T1000 (cell line): ENCODE data around the gene THOC6.
"Not testable (repeated sequence)": the region's sequence is repeated elsewhere in the genome, so short reads cannot be mapped to it uniquely, and the experiment has no call there.

Experiments
- DNase-seq: peaks from one replicate; lab custom pipeline; 2025; ENCODE audit warnings: mixed read lengths; lab: John Stamatoyannopoulos, UW

Gene THOC6

DNA sequence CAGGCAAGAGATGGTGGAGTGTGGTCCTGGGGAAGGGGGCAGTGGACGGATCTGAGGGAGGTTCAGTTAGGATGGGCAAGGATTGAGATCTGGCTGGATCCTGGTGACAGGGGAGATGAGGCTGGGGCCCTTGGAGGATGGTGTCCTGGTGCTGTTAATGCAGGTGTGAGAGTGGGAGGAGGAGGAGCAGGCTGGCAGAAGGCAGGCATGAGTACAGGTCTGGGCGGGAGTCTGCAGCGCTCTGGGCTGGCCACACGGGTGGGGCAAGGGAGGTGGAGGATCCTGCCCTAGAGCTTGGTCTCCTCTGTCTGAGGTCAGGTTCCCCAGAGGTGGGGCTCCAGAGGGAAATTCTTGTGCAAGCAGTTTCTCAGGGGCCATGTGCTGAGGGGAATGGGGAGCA is 48.3 kb downstream of the THOC6 start:
- DNase-seq = not testable (repeated sequence)

DNA sequence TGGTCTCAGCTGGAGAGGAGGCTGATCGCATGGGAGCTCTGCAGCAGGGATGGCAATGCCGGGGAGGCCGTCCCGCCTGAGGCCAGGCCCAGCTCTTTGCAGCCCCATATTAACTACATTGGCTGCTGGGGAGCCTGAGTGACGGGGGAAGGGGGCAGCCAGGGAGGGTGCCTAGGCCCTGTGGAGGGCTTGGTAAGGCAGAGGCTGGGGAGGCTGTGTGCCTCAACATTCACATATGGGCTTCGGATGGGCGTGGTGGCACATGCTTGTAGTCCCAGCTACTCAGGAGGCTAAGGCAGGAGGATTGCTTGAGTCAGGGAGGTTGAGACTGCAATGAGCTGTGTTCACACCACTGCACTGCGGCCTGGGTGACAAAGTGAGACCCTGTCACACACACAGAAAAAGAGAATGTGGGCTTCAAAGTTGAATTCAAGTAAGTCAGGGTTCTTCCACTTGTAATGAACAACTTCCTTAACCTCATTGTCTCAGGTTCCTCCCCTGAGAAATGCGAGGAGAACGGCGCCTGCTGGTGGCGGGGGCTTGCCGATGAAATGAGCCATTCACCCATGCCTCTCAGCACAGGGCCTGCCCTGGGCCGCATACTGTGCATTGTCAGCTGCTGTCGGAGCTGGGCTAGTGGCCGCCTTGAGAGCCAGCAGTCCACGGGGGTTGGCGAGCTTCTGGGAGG is 48.9 kb downstream of the THOC6 start:
- DNase-seq = not testable (repeated sequence)

DNA sequence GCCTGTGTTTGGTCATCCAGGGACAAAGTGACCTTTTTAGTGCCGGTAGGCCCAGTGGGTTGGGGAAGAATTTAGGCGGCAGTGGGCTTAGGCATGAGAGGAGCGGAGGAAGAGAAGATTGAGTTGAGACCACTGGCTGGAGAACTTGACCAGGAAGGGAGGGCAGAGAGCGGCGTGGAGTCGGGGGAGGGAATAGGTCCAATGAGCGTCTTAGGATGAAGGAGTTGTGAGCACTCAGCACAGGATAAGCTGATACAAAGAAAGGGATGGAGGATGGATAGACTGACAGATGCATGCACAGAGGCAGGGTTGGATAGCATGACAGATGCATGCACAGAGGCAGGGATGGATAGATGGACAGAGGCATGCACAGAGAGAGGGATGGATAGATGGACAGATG is 49.6 kb downstream of the THOC6 start:
- DNase-seq = no peak

DNA sequence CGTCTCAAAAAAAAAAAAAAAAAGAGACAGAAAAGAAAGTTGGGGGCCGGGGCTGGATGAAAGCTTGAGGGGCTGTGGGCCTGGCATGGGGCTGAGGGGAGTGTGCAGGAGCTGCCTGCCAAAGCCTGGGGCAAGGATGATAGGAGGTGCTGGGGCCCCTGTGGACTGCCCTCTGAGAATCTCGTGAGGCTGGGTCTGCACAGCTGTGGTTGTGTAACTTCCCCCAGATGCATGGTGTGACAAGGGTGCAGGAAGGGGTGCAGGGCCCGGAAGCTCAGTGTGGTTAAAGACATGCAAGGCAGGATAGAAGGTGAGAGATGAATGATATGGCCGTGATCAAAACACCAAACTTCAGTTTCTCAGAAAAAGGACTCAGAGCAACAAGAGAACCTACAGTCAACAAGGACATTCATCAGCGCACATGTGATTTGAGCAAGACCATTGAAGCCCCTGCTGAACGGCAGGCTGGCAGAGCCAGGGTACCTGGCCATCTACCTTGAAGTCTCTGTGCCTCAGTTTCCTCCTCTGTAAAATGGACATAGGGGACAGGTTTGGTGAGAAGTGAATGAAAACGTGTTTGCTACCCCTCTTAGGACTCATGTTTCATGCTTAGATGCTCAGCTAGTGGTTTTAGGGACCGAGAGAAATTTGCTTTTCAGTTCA is 51.2 kb downstream of the THOC6 start:
- no peak for DNase-seq

DNA sequence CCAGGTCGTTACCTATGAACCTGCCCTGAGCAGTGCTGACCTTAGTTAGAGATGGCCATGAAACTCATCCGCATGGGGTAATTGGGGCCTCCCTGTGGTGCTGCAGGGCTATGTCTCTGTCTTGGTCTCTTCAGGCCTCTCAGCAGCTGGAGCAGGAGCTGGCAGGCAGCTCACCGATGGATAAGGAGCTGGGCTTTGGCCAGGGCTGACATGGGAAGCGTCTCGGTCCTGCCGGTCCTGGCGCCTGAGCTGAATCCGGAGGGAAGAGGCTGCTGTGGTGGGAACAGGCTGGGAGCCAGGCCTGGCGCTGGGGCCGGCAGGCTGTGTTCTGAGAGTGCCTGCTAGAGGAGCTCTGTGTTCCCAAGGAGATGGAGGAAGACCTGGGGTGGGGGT is 51.7 kb downstream of the THOC6 start:
- DNase-seq = no peak

DNA sequence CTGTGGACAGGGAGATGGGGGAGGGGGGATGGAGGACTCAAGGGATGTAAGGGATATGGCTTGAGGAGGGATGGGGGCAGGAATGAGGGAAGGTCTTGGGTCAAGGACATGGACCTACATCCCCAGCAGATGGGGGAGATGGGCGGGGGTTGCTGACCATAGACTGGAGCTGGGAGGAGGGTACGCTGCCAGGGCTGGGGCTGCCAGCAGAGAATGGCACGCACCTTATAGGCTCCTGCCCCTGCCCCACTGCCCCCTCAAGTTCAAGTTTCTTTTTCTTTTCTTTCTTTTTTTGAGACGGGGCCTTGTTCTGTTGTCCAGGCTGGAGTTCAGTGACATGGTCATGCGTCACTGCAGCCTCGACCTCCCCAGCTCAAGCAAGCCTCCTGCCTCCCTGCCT is 52.1 kb downstream of the THOC6 start:
- not testable (repeated sequence) for DNase-seq

DNA sequence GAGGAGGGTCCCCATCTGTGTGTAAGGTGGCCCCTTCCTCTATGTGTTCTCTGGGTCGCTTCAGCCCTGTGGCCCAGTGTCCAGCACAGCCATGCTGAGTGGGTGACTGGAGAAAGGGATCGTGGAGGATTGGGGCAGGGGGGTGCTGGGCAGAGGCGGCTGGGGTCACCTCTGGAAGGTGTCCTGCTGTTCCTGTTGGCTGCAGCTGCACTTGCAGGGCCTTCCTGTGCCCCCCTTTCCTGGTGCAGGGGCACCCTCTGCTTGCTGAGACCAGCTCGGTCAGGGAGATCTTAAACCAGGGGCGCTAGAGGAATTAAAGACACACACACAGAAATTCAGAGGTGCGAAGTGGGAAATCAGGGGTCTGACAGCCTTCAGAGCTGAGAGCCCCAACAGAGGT is 52.7 kb downstream of the THOC6 start:
- DNase-seq = no peak
